IMR-90 (cell line): Measurements from ENCODE around the gene ETV6.

Experiments
- BHLHE40 ChIP-seq: fragments of 150-350 bp; IDR thresholded peaks from 2 replicates; pipeline ENCODE4 v1.6.1; 2016; ENCODE audit warnings: mild to moderate bottlenecking, low read depth, low read length
- CEBPB ChIP-seq: IDR thresholded peaks from 2 replicates; pipeline ENCODE4 v1.6.1; 2012; ENCODE audit warnings: low read depth, low read length, improper control_type of control experiment
- MAFK ChIP-seq: IDR thresholded peaks from 2 replicates; pipeline ENCODE4 v1.6.1; 2012; ENCODE audit warnings: low read depth, low read length, improper control_type of control experiment
- MAZ ChIP-seq: IDR thresholded peaks from 2 replicates; pipeline ENCODE4 v1.6.1; 2012; ENCODE audit warnings: low read depth, mild to moderate bottlenecking, low read length, improper control_type of control experiment, moderate library complexity, borderline replicate concordance
- MXI1 ChIP-seq: IDR thresholded peaks from 2 replicates; pipeline ENCODE4 v1.6.1; 2012; ENCODE audit warnings: low read depth, mild to moderate bottlenecking, low read length, moderate library complexity, borderline replicate concordance
- POLR2A ChIP-seq: IDR thresholded peaks from 2 replicates; pipeline ENCODE4 v1.6.1; 2012; ENCODE audit warnings: mild to moderate bottlenecking, low read depth, low read length
- RAD21 ChIP-seq: IDR thresholded peaks from 2 replicates; pipeline ENCODE4 v1.6.1; 2012; ENCODE audit warnings: low read length, improper control_type of control experiment
- RCOR1 ChIP-seq: IDR thresholded peaks from 2 replicates; pipeline ENCODE4 v1.6.1; 2012; ENCODE audit warnings: mild to moderate bottlenecking, low read length, improper control_type of control experiment; ENCODE audit not compliant: insufficient replicate concordance
- RFX5 ChIP-seq: IDR thresholded peaks from 2 replicates; pipeline ENCODE4 v1.8.0; 2012; ENCODE audit warnings: low read depth, mild to moderate bottlenecking, low read length, moderate library complexity
- SMC3 ChIP-seq: fragments of 150-350 bp; IDR thresholded peaks from 2 replicates; pipeline ENCODE4 v1.6.1; 2016; ENCODE audit warnings: low read depth, mild to moderate bottlenecking, antibody characterized with exemption, low read length, moderate library complexity
- TF ChIP-seq, protein P1 (sequence below): conservative IDR thresholded peaks from 2 replicates; pipeline ENCODE4 v1.5.1; 2012; ENCODE audit warnings: mild to moderate bottlenecking, low read depth, low read length, improper control_type of control experiment
- TF ChIP-seq, protein P2 (sequence below): fragments of 150-350 bp; IDR thresholded peaks from 2 replicates; pipeline ENCODE4 v1.6.1; 2017; ENCODE audit warnings: mild to moderate bottlenecking, antibody characterized with exemption, low read length, low read depth
- TF ChIP-seq, protein P3 (sequence below): fragments of 150-350 bp; IDR thresholded peaks from 2 replicates; pipeline ENCODE4 v1.6.1; 2016; ENCODE audit warnings: low read depth, mild to moderate bottlenecking, low read length, moderate library complexity, borderline replicate concordance

DNA sequence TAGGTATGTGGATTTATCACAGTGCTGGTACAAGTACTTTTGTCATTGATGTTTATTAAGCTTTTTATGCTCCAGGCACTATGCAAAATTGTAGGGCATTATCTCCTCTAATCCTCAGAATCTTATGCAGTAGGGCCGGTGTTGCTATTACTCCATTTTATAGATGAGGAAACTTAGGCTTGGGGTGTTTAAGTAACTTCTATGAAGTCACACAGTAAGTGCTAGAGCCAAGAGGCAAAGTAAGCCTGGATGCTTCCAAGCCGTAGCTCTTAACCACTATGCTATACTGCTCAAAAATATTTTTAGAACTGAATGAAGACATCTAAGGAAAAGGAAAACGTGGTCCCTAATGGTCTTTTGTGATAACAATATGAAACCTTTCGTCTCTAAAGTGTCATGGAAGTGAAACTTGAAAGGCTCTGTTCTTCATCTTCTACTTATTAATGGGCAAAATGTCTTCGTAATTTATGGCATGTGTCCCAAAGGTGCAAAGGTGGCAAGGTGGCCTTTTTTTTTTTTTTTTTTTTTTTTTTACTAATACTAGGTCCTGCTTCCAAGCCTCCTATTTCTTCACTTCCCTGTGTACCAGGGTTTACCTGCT, 85.2 kb downstream of the ETV6 start:
- TF ChIP-seq, protein P1, sequence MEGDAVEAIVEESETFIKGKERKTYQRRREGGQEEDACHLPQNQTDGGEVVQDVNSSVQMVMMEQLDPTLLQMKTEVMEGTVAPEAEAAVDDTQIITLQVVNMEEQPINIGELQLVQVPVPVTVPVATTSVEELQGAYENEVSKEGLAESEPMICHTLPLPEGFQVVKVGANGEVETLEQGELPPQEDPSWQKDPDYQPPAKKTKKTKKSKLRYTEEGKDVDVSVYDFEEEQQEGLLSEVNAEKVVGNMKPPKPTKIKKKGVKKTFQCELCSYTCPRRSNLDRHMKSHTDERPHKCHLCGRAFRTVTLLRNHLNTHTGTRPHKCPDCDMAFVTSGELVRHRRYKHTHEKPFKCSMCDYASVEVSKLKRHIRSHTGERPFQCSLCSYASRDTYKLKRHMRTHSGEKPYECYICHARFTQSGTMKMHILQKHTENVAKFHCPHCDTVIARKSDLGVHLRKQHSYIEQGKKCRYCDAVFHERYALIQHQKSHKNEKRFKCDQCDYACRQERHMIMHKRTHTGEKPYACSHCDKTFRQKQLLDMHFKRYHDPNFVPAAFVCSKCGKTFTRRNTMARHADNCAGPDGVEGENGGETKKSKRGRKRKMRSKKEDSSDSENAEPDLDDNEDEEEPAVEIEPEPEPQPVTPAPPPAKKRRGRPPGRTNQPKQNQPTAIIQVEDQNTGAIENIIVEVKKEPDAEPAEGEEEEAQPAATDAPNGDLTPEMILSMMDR: no peak
- TF ChIP-seq CEBPB (no peak), RAD21 (no peak), BHLHE40 (no peak), POLR2A (no peak), RFX5 (no peak), MXI1 (no peak), RCOR1 (no peak), SMC3 (no peak), MAFK (no peak), MAZ (no peak)
- TF ChIP-seq, protein P2, sequence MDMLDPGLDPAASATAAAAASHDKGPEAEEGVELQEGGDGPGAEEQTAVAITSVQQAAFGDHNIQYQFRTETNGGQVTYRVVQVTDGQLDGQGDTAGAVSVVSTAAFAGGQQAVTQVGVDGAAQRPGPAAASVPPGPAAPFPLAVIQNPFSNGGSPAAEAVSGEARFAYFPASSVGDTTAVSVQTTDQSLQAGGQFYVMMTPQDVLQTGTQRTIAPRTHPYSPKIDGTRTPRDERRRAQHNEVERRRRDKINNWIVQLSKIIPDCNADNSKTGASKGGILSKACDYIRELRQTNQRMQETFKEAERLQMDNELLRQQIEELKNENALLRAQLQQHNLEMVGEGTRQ: no peak
- TF ChIP-seq, protein P3, sequence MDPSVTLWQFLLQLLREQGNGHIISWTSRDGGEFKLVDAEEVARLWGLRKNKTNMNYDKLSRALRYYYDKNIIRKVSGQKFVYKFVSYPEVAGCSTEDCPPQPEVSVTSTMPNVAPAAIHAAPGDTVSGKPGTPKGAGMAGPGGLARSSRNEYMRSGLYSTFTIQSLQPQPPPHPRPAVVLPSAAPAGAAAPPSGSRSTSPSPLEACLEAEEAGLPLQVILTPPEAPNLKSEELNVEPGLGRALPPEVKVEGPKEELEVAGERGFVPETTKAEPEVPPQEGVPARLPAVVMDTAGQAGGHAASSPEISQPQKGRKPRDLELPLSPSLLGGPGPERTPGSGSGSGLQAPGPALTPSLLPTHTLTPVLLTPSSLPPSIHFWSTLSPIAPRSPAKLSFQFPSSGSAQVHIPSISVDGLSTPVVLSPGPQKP: no peak
